Measurements from ENCODE around the gene EWSR1.

GRCh38 chr22:29310863-29311339 is 42.8 kb downstream of the EWSR1 start:
- TF ChIP-seq CTCF (IDR thresholded peaks at IDR 0.05) (peak in 1 of 5 experiments; percentile 21), POLR2A (IDR thresholded peaks at IDR 0.05) (peak in 1 of 2 donors; percentile 43), EP300 (IDR thresholded peaks at IDR 0.05) (peak; percentile 81 to 89)
